IPS-11a (cell line): ENCODE results near the gene TMEM135.

Experiments used
- H3K4me3 ChIP-seq: one replicate; pipeline ENCODE4 v1.5.1; 2013; ENCODE audit warnings: low read depth, low read length, control low read depth

Gene TMEM135

GRCh38 chr11:87190071-87190470 lies 152.3 kb downstream of the TMEM135 start:
- no peak overlapping the region for H3K4me3 ChIP-seq

- H3K4me3 ChIP-seq: no peak overlapping the region
These were observed 156.2 kb downstream of the TMEM135 start for GRCh38 chr11:87193756-87194470.

GRCh38 chr11:87194985-87195820 lies 157.5 kb downstream of the TMEM135 start:
- no peak overlapping the region for H3K4me3 ChIP-seq

- no peak overlapping the region for H3K4me3 ChIP-seq
These were observed 160.6 kb downstream of the TMEM135 start for GRCh38 chr11:87198266-87198881.

GRCh38 chr11:87201376-87201775 lies 163.6 kb downstream of the TMEM135 start:
- no peak overlapping the region for H3K4me3 ChIP-seq

GRCh38 chr11:87203907-87204602 lies 166.3 kb downstream of the TMEM135 start:
- no peak overlapping the region for H3K4me3 ChIP-seq

GRCh38 chr11:87212891-87213290 lies 175.2 kb downstream of the TMEM135 start:
- H3K4me3 ChIP-seq: no peak overlapping the region

GRCh38 chr11:87213444-87213843 lies 175.7 kb downstream of the TMEM135 start:
- H3K4me3 ChIP-seq: no peak overlapping the region

GRCh38 chr11:87215236-87215635 lies 177.5 kb downstream of the TMEM135 start:
- no peak overlapping the region for H3K4me3 ChIP-seq

- no peak overlapping the region for H3K4me3 ChIP-seq
These were observed 181.5 kb downstream of the TMEM135 start for GRCh38 chr11:87219266-87219665.

GRCh38 chr11:87223816-87224215 lies 186.1 kb downstream of the TMEM135 start:
- no peak overlapping the region for H3K4me3 ChIP-seq

GRCh38 chr11:87224486-87224885 lies 186.8 kb downstream of the TMEM135 start:
- no peak overlapping the region for H3K4me3 ChIP-seq

- H3K4me3 ChIP-seq: no peak overlapping the region
These were observed 191.1 kb downstream of the TMEM135 start for GRCh38 chr11:87228820-87229219.

GRCh38 chr11:87230995-87231394 lies 193.3 kb downstream of the TMEM135 start:
- no peak overlapping the region for H3K4me3 ChIP-seq

GRCh38 chr11:87232320-87232719 lies 194.6 kb downstream of the TMEM135 start:
- no peak overlapping the region for H3K4me3 ChIP-seq

- no peak overlapping the region for H3K4me3 ChIP-seq
These were observed 197.6 kb downstream of the TMEM135 start for GRCh38 chr11:87235366-87235765.

- H3K4me3 ChIP-seq: no peak overlapping the region
These were observed 198.6 kb downstream of the TMEM135 start for GRCh38 chr11:87236368-87236767.

GRCh38 chr11:87239001-87239400 lies 201.3 kb downstream of the TMEM135 start:
- no peak overlapping the region for H3K4me3 ChIP-seq

- no peak overlapping the region for H3K4me3 ChIP-seq
These were observed 201.8 kb downstream of the TMEM135 start for GRCh38 chr11:87239531-87239930.

GRCh38 chr11:87251560-87251959 lies 213.8 kb downstream of the TMEM135 start:
- H3K4me3 ChIP-seq: no peak overlapping the region

- no peak overlapping the region for H3K4me3 ChIP-seq
These were observed 215.1 kb downstream of the TMEM135 start for GRCh38 chr11:87252869-87253268.
